HepG2 (cell line): Measurements from ENCODE around the gene ZDHHC21. TPM values are rescaled to one million over a fixed set of nuclear protein-coding genes. Genes with fewer than 3 reads are reported as not detected.

Experiments
- ATAC-seq: fragments of 200-7000 bp; cut with Tn5 transposase; 3 replicates; pipeline ENCODE4 v1.9.1; 2020; ENCODE audit warnings: mild to moderate bottlenecking, moderate library complexity
- BruUV-seq: library from RNA; stranded (reverse); fragments of 400-500 nt; replicated peaks from 2 replicates; lab custom pipeline; 2021; lab: Mats Ljungman, UMichigan
- CTCF ChIA-PET: fragments of 300-600 bp; formaldehyde crosslinking; extraction: SDS; loops from one replicate; lab custom pipeline; 2021; ENCODE audit warnings: low total read pairs, inconsistent platforms, low intra/inter-chr PET ratio; lab: Yijun Ruan, JAX
- POLR2A ChIA-PET: fragments of 350-600 bp; sonication (Branson Sonifier 250); formaldehyde crosslinking; loops from one replicate; lab custom pipeline; 2020; ENCODE audit warnings: antibody characterized with exemption, inconsistent platforms; lab: Yijun Ruan, JAX
- DNase-seq: peaks from one replicate; pipeline ENCODE4 v3.0.0-alpha.2; 2015; ENCODE audit warnings: low spot score
- FAIRE-seq: peaks from 3 replicates; lab custom pipeline; 2011; peaks lifted over from hg19 to GRCh38; lab: Jason Lieb, UNC
- H2AFZ ChIP-seq: one replicate; pipeline ENCODE4 v1.6.1; 2011; ENCODE audit warnings: low read length, inconsistent platforms
- H3K27ac ChIP-seq: fragments of 300-600 bp; 3 replicates; pipeline ENCODE4 v1.8.0; 2011; ENCODE audit warnings: mixed run types, mild to moderate bottlenecking, mixed read lengths, low read length, inconsistent platforms; ENCODE audit not compliant: insufficient read depth; ENCODE audit errors: extremely low read length
- H3K27me3 ChIP-seq, 2 experiments: fragments of 200-600 bp in 1 of 2; 2 replicates in 1 of 2; 3 replicates in 1 of 2; pipeline versions ENCODE4 v1.6.0 to v1.8.0; 2011; ENCODE audit warnings: low read length in 2 of 2, mild to moderate bottlenecking in 2 of 2, moderate library complexity in 2 of 2, inconsistent platforms in 1 of 2; ENCODE audit not compliant: insufficient read depth in 2 of 2, control insufficient read depth in 1 of 2
- H3K36me3 ChIP-seq, 2 experiments: fragments of 200-600 bp in 1 of 2; replicated peaks in 1 of 2; 2 replicates in 1 of 2; 3 replicates in 1 of 2; pipeline versions ENCODE4 v1.5.1 to v1.8.0; 2011; ENCODE audit warnings: low read length in 2 of 2, inconsistent platforms in 1 of 2; ENCODE audit not compliant: insufficient read depth in 2 of 2, control insufficient read depth in 1 of 2
- H3K4me1 ChIP-seq: 2 replicates; pipeline ENCODE4 v1.5.1; 2012; ENCODE audit warnings: low read length, inconsistent platforms; ENCODE audit not compliant: insufficient read depth
- H3K4me2 ChIP-seq: 2 replicates; pipeline ENCODE4 v1.6.0; 2011; ENCODE audit warnings: low read depth, low read length, inconsistent platforms
- H3K4me3 ChIP-seq, 3 experiments: fragments of 200-600 bp in 1 of 3; sonication (generic), shearing (Covaris generic) in 1 of 3; replicated peaks in 1 of 3; 2 replicates each; pipeline ENCODE4 v1.5.1; 2011 to 2016; ENCODE audit warnings: low read length in 3 of 3, inconsistent platforms in 2 of 3, low read depth in 2 of 3, mild to moderate bottlenecking in 2 of 3, control low read depth in 1 of 3, mixed read lengths in 1 of 3; ENCODE audit not compliant: insufficient read depth in 1 of 3
- H3K79me2 ChIP-seq: one replicate; pipeline ENCODE4 v1.6.1; 2011; ENCODE audit warnings: low read length, inconsistent platforms; ENCODE audit not compliant: insufficient read depth
- H3K9ac ChIP-seq: 2 replicates; pipeline ENCODE4 v1.6.0; 2011; ENCODE audit warnings: mild to moderate bottlenecking, low read depth, low read length, inconsistent platforms; ENCODE audit not compliant: insufficient read depth
- H3K9me3 ChIP-seq: 2 replicates; pipeline ENCODE4 v1.5.1; 2012; ENCODE audit warnings: mild to moderate bottlenecking, low read length
- H4K20me1 ChIP-seq: 2 replicates; pipeline ENCODE4 v1.6.0; 2011; ENCODE audit warnings: inconsistent platforms, mild to moderate bottlenecking, low read length, moderate library complexity; ENCODE audit not compliant: insufficient read depth
- CAMTA2 ChIP-seq: sonication (generic); formaldehyde crosslinking; IDR thresholded peaks from 2 replicates; pipeline ENCODE4 v1.4.0; 2020; ENCODE audit warnings: mild to moderate bottlenecking, missing genetic modification reagents, borderline replicate concordance
- CCAR2 ChIP-seq: fragments of 200-400 bp; formaldehyde crosslinking; optimal IDR thresholded peaks from 2 replicates; pipeline ENCODE3; 2018; ENCODE audit warnings: low read depth, mild to moderate bottlenecking, low read length, moderate library complexity
- ELF1 ChIP-seq: sonication (generic); formaldehyde crosslinking; IDR thresholded peaks from 2 replicates; pipeline ENCODE4 v1.4.0; 2020; ENCODE audit warnings: missing genetic modification reagents
- EP300 ChIP-seq, 3 experiments: sonication (generic) in 1 of 3; formaldehyde crosslinking in 1 of 3; IDR thresholded peaks; 2 replicates each; pipeline versions ENCODE4 v1.5.1 to v1.6.1; 2011 to 2020; ENCODE audit warnings: low read depth in 2 of 3, low read length in 2 of 3, borderline replicate concordance in 1 of 3, improper control_type of control experiment in 1 of 3, mild to moderate bottlenecking in 1 of 3, missing genetic modification reagents in 1 of 3, moderate library complexity in 1 of 3
- GTF2F1 ChIP-seq: fragments of 150-350 bp; IDR thresholded peaks from 2 replicates; pipeline ENCODE4 v1.6.1; 2014; ENCODE audit warnings: low read length
- JUN ChIP-seq: sonication (generic); formaldehyde crosslinking; IDR thresholded peaks from 2 replicates; pipeline ENCODE4 v1.4.0; 2020; ENCODE audit warnings: mild to moderate bottlenecking, missing genetic modification reagents
- MEIS2 ChIP-seq: sonication (generic); formaldehyde crosslinking; IDR thresholded peaks from 2 replicates; pipeline ENCODE4 v1.9.0; 2021; ENCODE audit warnings: mild to moderate bottlenecking, missing genetic modification reagents
- NFRKB ChIP-seq: fragments of 450-650 bp; IDR thresholded peaks from 2 replicates; pipeline ENCODE4 v1.6.1; 2017
- TCF7 ChIP-seq: sonication (generic); IDR thresholded peaks from 2 replicates; pipeline ENCODE4 v1.6.1; 2016; ENCODE audit warnings: antibody characterized with exemption, low read depth
- ZFP37 ChIP-seq: sonication (generic); formaldehyde crosslinking; IDR thresholded peaks from 2 replicates; pipeline ENCODE4 v1.4.0; 2020; ENCODE audit warnings: missing genetic modification reagents, borderline replicate concordance
- ZNF550 ChIP-seq: sonication (generic); formaldehyde crosslinking; IDR thresholded peaks from 2 replicates; pipeline ENCODE4 v1.4.0; 2020; ENCODE audit warnings: mild to moderate bottlenecking, missing genetic modification reagents, borderline replicate concordance
- ZNF589 ChIP-seq: sonication (generic); formaldehyde crosslinking; conservative IDR thresholded peaks from 2 replicates; pipeline ENCODE4 v1.8.0; 2022; ENCODE audit warnings: mild to moderate bottlenecking, moderate library complexity, missing genetic modification reagents
- WGBS: methylation state at CpG from one replicate; pipeline ENCODE4 v1.1.6; 2017; ENCODE audit warnings: low lambda C conversion rate; 5-methylcytosine and 5-hydroxymethylcytosine counted together
- in situ Hi-C: cut with HindIII; loops from 2 replicates; pipeline ENCODE4 v1.10.0; 2017; ENCODE audit warnings: low pct_unique_long_range_greater_than_20kb; ENCODE audit not compliant: extremely low pct_ligation_motif_present
- intact Hi-C: fragments of 100-400 bp; cut with micrococcal nuclease; formaldehyde crosslinking; loops from one replicate; pipeline ENCODE4 v1.10.0; 2022; ENCODE audit not compliant: unreplicated experiment
- polyA plus RNA-seq, 8 experiments: library from polyadenylated mRNA; depleted of rRNA in 3 of 8; stranded (reverse) in 7 of 8; unstranded in 1 of 8; fragments of >200 nt; fragmentation: Illumina TruSeq in 4 of 8; extraction: Trizol in 4 of 8; gene quantifications; 2 replicates each; pipeline versions ENCODE4 v1.2.1 to v1.2.3, GENCODE V29; 2011 to 2016; ENCODE audit warnings: low read depth in 4 of 8, missing spikeins in 1 of 8, mixed read lengths in 1 of 8; ENCODE audit not compliant: insufficient read depth in 1 of 8
- total RNA-seq, 5 experiments: library from RNA; depleted of rRNA; stranded (reverse); fragments of >200 nt; fragmentation: Illumina TruSeq; extraction: Trizol; gene quantifications; 2 replicates each; pipeline ENCODE4 v1.2.3, GENCODE V29; 2016; ENCODE audit warnings: low read depth in 1 of 5
- TF ChIP-seq, protein P1 (sequence below): conservative IDR thresholded peaks from 2 replicates; pipeline ENCODE4 v1.6.1; 2018; ENCODE audit warnings: missing genetic modification reagents

Gene ZDHHC21
- total and polyA plus RNA-seq, 2 of the 13 experiments (the other 11 are each of a cell fraction or from before 2014, with no cell fraction given): 2.4 to 3.7 TPM

- H3K36me3 ChIP-seq: no peaks in the 10 kb centered on the region
- intact Hi-C loops: no loop called here
- ChIA-PET POLR2A (no interaction called here), CTCF (no interaction called here)
- in situ Hi-C loops: no loop called here
- no peaks in the 10 kb centered on the region for H3K27me3 ChIP-seq
- ATAC-seq (no peak), DNase-seq (no peak), FAIRE-seq (no peak)
- no peak for TF ChIP-seq GTF2F1
- TF ChIP-seq ELF1 (CRISPR knock-in tag): no peak
- TF ChIP-seq, protein P1, sequence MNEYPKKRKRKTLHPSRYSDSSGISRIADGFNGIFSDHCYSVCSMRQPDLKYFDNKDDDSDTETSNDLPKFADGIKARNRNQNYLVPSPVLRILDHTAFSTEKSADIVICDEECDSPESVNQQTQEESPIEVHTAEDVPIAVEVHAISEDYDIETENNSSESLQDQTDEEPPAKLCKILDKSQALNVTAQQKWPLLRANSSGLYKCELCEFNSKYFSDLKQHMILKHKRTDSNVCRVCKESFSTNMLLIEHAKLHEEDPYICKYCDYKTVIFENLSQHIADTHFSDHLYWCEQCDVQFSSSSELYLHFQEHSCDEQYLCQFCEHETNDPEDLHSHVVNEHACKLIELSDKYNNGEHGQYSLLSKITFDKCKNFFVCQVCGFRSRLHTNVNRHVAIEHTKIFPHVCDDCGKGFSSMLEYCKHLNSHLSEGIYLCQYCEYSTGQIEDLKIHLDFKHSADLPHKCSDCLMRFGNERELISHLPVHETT (CRISPR knock-in tag): no peak
- TF ChIP-seq CCAR2: no peak
- no peak for TF ChIP-seq ZFP37 (CRISPR knock-in tag)
- TF ChIP-seq ZNF550 (CRISPR knock-in tag): no peak
- TF ChIP-seq JUN (CRISPR knock-in tag): no peak
- TF ChIP-seq EP300 (IDR thresholded peaks at IDR 0.05; ENCODE audit: low read depth in 2 of 2, low read length in 2 of 2): no peak
- TF ChIP-seq EP300 (CRISPR knock-in tag; IDR thresholded peaks at IDR 0.05; ENCODE audit: borderline replicate concordance): no peak
- no peak for TF ChIP-seq NFRKB
- no peak for TF ChIP-seq ZNF589 (CRISPR knock-in tag)
- no peak for TF ChIP-seq MEIS2 (CRISPR knock-in tag)
- TF ChIP-seq TCF7: no peak
- no peak for TF ChIP-seq CAMTA2 (CRISPR knock-in tag)
- no peak overlapping the region for H3K27ac ChIP-seq
- H3K9ac ChIP-seq: no peak overlapping the region
- H3K9me3 ChIP-seq: no peaks in the 10 kb centered on the region
- H3K4me3 ChIP-seq: no peak overlapping the region
- H4K20me1 ChIP-seq: no peaks in the 10 kb centered on the region
- H3K4me2 ChIP-seq: no peak overlapping the region
- BruUV-seq: no TSS peak
- 90% methylated on average over 1 of the region's 3 CpGs for WGBS
- no peak overlapping the region for H2AFZ ChIP-seq
- no peaks in the 10 kb centered on the region for H3K4me1 ChIP-seq
- H3K79me2 ChIP-seq: no peaks in the 10 kb centered on the region
These were observed 60.1 kb downstream of the ZDHHC21 start for GRCh38 chr9:14633148-14633547.
